22Rv1 (cell line): ENCODE results near the gene NPTXR.

Experiments
- CTCF ChIP-seq: fragments of 450-650 bp; IDR thresholded peaks from 2 replicates; pipeline ENCODE4 v1.5.1; 2017; ENCODE audit warnings: mild to moderate bottlenecking
- ZFX ChIP-seq: fragments of 450-650 bp; IDR thresholded peaks from 2 replicates; pipeline ENCODE4 v1.6.1; 2017; ENCODE audit warnings: antibody characterized with exemption, borderline replicate concordance

GRCh38 chr22:38872172-38872830 lies 28.5 kb upstream of the NPTXR start, which contains the start of gene CBX6:
- TF ChIP-seq CTCF (no peak), ZFX (no peak)
